Caco-2 (cell line): ENCODE data around the gene MEX3C. TPM values are rescaled to one million over a fixed set of nuclear protein-coding genes. Genes with fewer than 3 reads are reported as not detected.

Experiments used
- BruUV-seq: library from RNA; stranded (reverse); fragments of 400-500 nt; replicated peaks from 2 replicates; lab custom pipeline; 2021; lab: Mats Ljungman, UMichigan
- CTCF ChIA-PET: fragments of 300-600 bp; sonication (Branson Sonifier 250); formaldehyde crosslinking; loops from one replicate; lab custom pipeline; 2022; ENCODE audit warnings: antibody characterized with exemption; lab: Charles Lee
- POLR2A ChIA-PET: fragments of 300-600 bp; sonication (Branson Sonifier 250); formaldehyde crosslinking; loops from one replicate; lab custom pipeline; 2022; ENCODE audit warnings: antibody characterized with exemption; lab: Charles Lee
- DNase-seq, 2 experiments: peaks; one replicate each; pipeline versions ENCODE4 v3.0.0 to v3.0.0-alpha.2; 2020 to 2022
- H3K27me3 ChIP-seq: replicated peaks from 2 replicates; pipeline ENCODE4 v1.6.0; 2011; ENCODE audit warnings: low read length; ENCODE audit not compliant: control insufficient read depth, insufficient read depth
- H3K36me3 ChIP-seq: 2 replicates; pipeline ENCODE4 v1.5.1; 2011; ENCODE audit warnings: low read length; ENCODE audit not compliant: control insufficient read depth, insufficient read depth
- H3K4me1 ChIP-seq: fragments of 250-450 bp; sonication (Bioruptor Pico); 2 replicates; pipeline ENCODE4 v1.5.1; 2020; ENCODE audit warnings: mild to moderate bottlenecking
- H3K4me3 ChIP-seq: 2 replicates; pipeline ENCODE4 v1.5.1; 2011; ENCODE audit warnings: low read depth, mild to moderate bottlenecking, control low read depth, low read length
- H3K9me3 ChIP-seq: fragments of 250-450 bp; sonication (Bioruptor Pico); 2 replicates; pipeline ENCODE4 v1.5.1; 2020; ENCODE audit warnings: mild to moderate bottlenecking, moderate library complexity
- H3K27ac Mint-ChIP-seq: one replicate; pipeline ENCODE4 v1.8.0; 2022; ENCODE audit warnings: mixed read lengths; ENCODE audit not compliant: unreplicated experiment
- H3K27me3 Mint-ChIP-seq: one replicate; pipeline ENCODE4 v1.8.0; 2022; ENCODE audit warnings: mixed read lengths; ENCODE audit not compliant: insufficient read depth, unreplicated experiment
- H3K36me3 Mint-ChIP-seq: one replicate; pipeline ENCODE4 v1.8.0; 2022; ENCODE audit warnings: mild to moderate bottlenecking, mixed read lengths; ENCODE audit not compliant: insufficient read depth, unreplicated experiment
- H3K4me1 Mint-ChIP-seq: one replicate; pipeline ENCODE4 v1.8.0; 2022; ENCODE audit warnings: low read depth, mixed read lengths; ENCODE audit not compliant: unreplicated experiment
- H3K4me3 Mint-ChIP-seq: one replicate; pipeline ENCODE4 v1.8.0; 2022; ENCODE audit warnings: mild to moderate bottlenecking, moderate library complexity, mixed read lengths; ENCODE audit not compliant: unreplicated experiment
- H3K9me3 Mint-ChIP-seq: one replicate; pipeline ENCODE4 v1.8.0; 2022; ENCODE audit warnings: mixed read lengths; ENCODE audit not compliant: unreplicated experiment
- CTCF ChIP-seq, 2 experiments: fragments of 200-600 bp in 1 of 2; IDR thresholded peaks; 1 replicate in 1 of 2; 2 replicates in 1 of 2; pipeline versions ENCODE4 v1.5.1 to v1.8.0; 2011 to 2022; ENCODE audit warnings: antibody characterized with exemption in 1 of 2, control low read depth in 1 of 2, inconsistent platforms in 1 of 2, low read depth in 1 of 2, low read length in 1 of 2, mild to moderate bottlenecking in 1 of 2, moderate library complexity in 1 of 2; ENCODE audit not compliant: insufficient read depth in 1 of 2, severe bottlenecking in 1 of 2, unreplicated experiment in 1 of 2
- intact Hi-C: fragments of 100-400 bp; cut with micrococcal nuclease; formaldehyde crosslinking; loops from one replicate; pipeline ENCODE4 v1.10.0; 2022; ENCODE audit not compliant: unreplicated experiment
- total RNA-seq: library from RNA; stranded (reverse); gene quantifications from 2 replicates; pipeline ENCODE4 v1.2.3, GENCODE V29; 2022

MEX3C gene
- total RNA-seq, 1 experiment from 2014 or later, result 47.0 TPM

DNA sequence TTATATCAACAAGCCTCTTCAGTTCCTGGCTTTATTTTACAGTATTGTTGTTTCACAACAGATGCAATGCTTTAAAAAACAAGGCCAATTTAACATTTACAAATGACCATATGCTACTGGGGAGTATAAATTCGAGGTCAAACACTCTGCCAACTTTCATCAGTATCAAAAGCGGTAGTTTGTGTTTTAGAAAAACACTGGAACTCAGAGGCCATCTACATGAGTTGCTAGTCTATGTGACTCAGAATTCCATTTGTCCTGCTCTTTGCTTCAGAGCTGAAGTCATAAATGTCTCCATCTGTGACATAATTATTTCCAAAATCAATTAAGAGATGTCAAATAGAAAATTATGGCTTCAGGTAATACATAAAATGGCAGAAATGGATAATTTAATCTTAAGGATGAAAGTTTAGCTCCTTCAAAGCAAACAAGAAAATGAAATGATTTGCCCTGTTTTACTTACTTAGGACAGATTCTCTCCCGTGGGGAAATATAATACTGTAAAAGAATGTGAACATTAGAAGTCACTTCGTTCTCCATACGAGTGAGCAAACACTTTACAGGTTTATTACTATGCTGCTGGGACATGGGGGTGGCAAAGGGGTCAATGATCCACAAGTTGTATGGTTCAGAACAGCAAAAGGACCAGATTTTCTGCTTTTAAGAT, 3.7 kb downstream of the MEX3C start:
- POLR2A ChIA-PET, result no interaction called here
- H3K4me1 Mint-ChIP-seq, result peaks cover 7% of the 10 kb centered on the region
- Histone ChIP-seq H3K27me3 (no peaks in the 10 kb centered on the region), H3K4me3 (no peak overlapping the region), H3K9me3 (no peaks in the 10 kb centered on the region), H3K36me3 (no peaks in the 10 kb centered on the region), H3K4me1 (no peaks in the 10 kb centered on the region)
- CTCF ChIA-PET, result no interaction called here
- intact Hi-C loops, result loop anchor here (5.0 kb wide), 1 partner anchor 56 kb away; no protein-coding TSS in a partner anchor
- DNase-seq, result no peak
- H3K36me3 Mint-ChIP-seq, result peaks cover 9% of the 10 kb centered on the region
- no peaks in the 10 kb centered on the region for H3K9me3 Mint-ChIP-seq
- no peaks in the 10 kb centered on the region for H3K27me3 Mint-ChIP-seq
- no peak overlapping the region for H3K4me3 Mint-ChIP-seq
- no peak for TF ChIP-seq CTCF (IDR thresholded peaks at IDR 0.05; ENCODE audit: insufficient read depth in 1 of 2, low read depth in 1 of 2, low read length in 1 of 2, severe bottlenecking in 1 of 2, unreplicated experiment in 1 of 2)
- H3K27ac Mint-ChIP-seq, result no peak overlapping the region
- no TSS peak for BruUV-seq

DNA sequence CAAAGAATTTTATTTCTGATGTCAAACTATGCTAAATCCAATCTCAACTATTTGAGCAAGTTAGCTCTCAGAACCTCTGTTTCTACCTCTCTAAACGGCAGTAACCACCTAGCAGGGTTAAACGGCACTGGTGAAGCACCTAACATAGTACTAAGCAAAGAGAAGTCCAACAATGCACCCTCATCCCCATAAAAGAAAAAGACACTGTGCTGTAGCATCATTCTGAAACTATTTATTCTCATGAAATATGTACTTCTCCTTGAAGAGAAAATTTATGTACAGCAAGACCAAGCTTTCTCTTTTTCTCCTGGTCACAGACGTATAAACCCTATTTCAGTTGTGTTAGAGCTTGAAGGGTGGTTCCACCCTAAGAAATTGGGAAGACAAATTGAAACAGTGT, 4.8 kb downstream of the MEX3C start:
- Mint-ChIP-seq H3K27me3 (no peaks in the 10 kb centered on the region), H3K9me3 (no peaks in the 10 kb centered on the region), H3K36me3 (peaks cover 3% of the 10 kb centered on the region), H3K4me1 (peaks cover 7% of the 10 kb centered on the region), H3K27ac (no peak overlapping the region), H3K4me3 (no peak overlapping the region)
- POLR2A ChIA-PET, result no interaction called here
- Histone ChIP-seq H3K36me3 (no peaks in the 10 kb centered on the region), H3K4me1 (no peaks in the 10 kb centered on the region), H3K27me3 (no peaks in the 10 kb centered on the region), H3K4me3 (no peak overlapping the region), H3K9me3 (no peaks in the 10 kb centered on the region)
- BruUV-seq, result no TSS peak
- no peak for TF ChIP-seq CTCF (IDR thresholded peaks at IDR 0.05; ENCODE audit: insufficient read depth in 1 of 2, low read depth in 1 of 2, low read length in 1 of 2, severe bottlenecking in 1 of 2, unreplicated experiment in 1 of 2)
- intact Hi-C loops, result loop anchor here (5.0 kb wide), 1 partner anchor 55 kb away; no protein-coding TSS in a partner anchor
- no peak for DNase-seq
- CTCF ChIA-PET, result no interaction called here

DNA sequence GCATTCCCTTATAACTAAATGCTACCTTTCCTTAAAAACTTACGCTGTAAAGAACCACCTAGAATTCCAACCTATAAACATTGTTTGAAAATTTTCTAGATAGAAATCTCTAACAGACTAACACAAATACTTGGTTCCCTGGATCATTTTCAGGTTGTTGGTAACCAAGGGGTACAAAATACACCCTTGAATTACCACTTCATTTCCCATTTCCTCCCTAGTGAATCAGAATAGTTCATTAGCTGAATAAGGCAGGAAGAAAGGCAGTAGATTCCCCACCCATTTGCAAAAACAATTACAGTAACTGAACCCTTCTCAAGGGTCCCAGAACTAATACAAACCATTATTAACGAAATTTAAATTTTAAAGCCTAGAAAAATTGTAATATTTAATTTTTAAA, 5.5 kb downstream of the MEX3C start:
- no peak overlapping the region for H3K4me3 ChIP-seq
- DNase-seq, result no peak
- CTCF ChIA-PET, result no interaction called here
- no peaks in the 10 kb centered on the region for H3K36me3 ChIP-seq
- H3K27ac Mint-ChIP-seq, result no peak overlapping the region
- H3K4me1 ChIP-seq, result no peaks in the 10 kb centered on the region
- H3K27me3 ChIP-seq, result no peaks in the 10 kb centered on the region
- H3K4me1 Mint-ChIP-seq, result peaks cover 7% of the 10 kb centered on the region
- no peaks in the 10 kb centered on the region for H3K36me3 Mint-ChIP-seq
- POLR2A ChIA-PET, result no interaction called here
- TF ChIP-seq CTCF (IDR thresholded peaks at IDR 0.05; ENCODE audit: insufficient read depth in 1 of 2, low read depth in 1 of 2, low read length in 1 of 2, severe bottlenecking in 1 of 2, unreplicated experiment in 1 of 2), result no peak
- no peak overlapping the region for H3K4me3 Mint-ChIP-seq
- intact Hi-C loops, result loop anchor here (5.0 kb wide), 1 partner anchor 55 kb away; no protein-coding TSS in a partner anchor
- no peaks in the 10 kb centered on the region for H3K9me3 ChIP-seq
- H3K27me3 Mint-ChIP-seq, result no peaks in the 10 kb centered on the region
- BruUV-seq, result no TSS peak
- H3K9me3 Mint-ChIP-seq, result no peaks in the 10 kb centered on the region
